BE2C (cell line): ENCODE measurements around the gene BOD1.

ENCODE experiments used
- DNase-seq: peaks from one replicate; pipeline ENCODE4 v3.0.0-alpha.2; 2020
- H3K27me3 ChIP-seq: fragments of 250-450 bp; sonication (Bioruptor Pico); 2 replicates; pipeline ENCODE4 v1.5.1; 2020; ENCODE audit warnings: mild to moderate bottlenecking
- H3K36me3 ChIP-seq: fragments of 250-450 bp; sonication (Bioruptor Pico); 2 replicates; pipeline ENCODE4 v1.5.1; 2020; ENCODE audit warnings: mild to moderate bottlenecking
- H3K4me1 ChIP-seq: fragments of 250-450 bp; sonication (Bioruptor Pico); 2 replicates; pipeline ENCODE4 v1.5.1; 2020
- H3K4me3 ChIP-seq: 2 replicates; pipeline ENCODE4 v1.5.1; 2011; ENCODE audit warnings: low read depth, low read length
- H3K9me3 ChIP-seq: fragments of 250-450 bp; sonication (Bioruptor Pico); 2 replicates; pipeline ENCODE4 v1.5.1; 2020
- TF ChIP-seq, protein P1 (sequence below): IDR thresholded peaks from 2 replicates; pipeline ENCODE4 v1.5.1; 2012; ENCODE audit warnings: mild to moderate bottlenecking, low read depth, low read length

Gene BOD1

GRCh38 chr5:173628501-173628900, 12.1 kb upstream of the BOD1 start:
- Histone ChIP-seq H3K4me1 (peaks cover 6% of the 10 kb centered on the region; the same call in 1 of the 2 replicates), H3K36me3 (no peaks in the 10 kb centered on the region), H3K27me3 (no peaks in the 10 kb centered on the region), H3K4me3 (no peak overlapping the region), H3K9me3 (no peaks in the 10 kb centered on the region)
- DNase-seq = no peak
- TF ChIP-seq, protein P1, sequence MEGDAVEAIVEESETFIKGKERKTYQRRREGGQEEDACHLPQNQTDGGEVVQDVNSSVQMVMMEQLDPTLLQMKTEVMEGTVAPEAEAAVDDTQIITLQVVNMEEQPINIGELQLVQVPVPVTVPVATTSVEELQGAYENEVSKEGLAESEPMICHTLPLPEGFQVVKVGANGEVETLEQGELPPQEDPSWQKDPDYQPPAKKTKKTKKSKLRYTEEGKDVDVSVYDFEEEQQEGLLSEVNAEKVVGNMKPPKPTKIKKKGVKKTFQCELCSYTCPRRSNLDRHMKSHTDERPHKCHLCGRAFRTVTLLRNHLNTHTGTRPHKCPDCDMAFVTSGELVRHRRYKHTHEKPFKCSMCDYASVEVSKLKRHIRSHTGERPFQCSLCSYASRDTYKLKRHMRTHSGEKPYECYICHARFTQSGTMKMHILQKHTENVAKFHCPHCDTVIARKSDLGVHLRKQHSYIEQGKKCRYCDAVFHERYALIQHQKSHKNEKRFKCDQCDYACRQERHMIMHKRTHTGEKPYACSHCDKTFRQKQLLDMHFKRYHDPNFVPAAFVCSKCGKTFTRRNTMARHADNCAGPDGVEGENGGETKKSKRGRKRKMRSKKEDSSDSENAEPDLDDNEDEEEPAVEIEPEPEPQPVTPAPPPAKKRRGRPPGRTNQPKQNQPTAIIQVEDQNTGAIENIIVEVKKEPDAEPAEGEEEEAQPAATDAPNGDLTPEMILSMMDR = no peak

GRCh38 chr5:173627860-173628392, 11.5 kb upstream of the BOD1 start:
- Histone ChIP-seq H3K4me1 (peaks cover 6% of the 10 kb centered on the region; the same call in 1 of the 2 replicates), H3K27me3 (no peaks in the 10 kb centered on the region), H3K36me3 (no peaks in the 10 kb centered on the region), H3K9me3 (no peaks in the 10 kb centered on the region), H3K4me3 (no peak overlapping the region)
- no peak for DNase-seq
- TF ChIP-seq, protein P1 = no peak

DNA sequence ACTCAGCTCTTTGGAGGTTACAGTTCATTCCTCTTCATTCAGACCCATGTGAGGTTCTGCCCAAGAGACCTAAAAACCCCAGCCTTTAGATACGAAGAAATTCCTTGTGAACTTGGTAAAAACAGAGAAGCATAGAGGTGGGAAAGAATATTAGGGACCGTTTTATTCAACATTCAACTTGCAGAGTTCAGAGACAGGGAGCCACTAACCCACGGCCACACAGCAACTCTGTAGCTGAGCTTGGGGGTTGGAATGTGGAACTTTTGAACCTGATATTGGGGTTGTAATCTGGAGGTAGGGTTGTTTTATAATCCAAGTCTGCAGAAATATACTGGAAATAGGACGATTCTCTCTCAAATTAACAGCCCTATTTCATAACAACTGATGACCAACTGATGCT, 10.8 kb upstream of the BOD1 start:
- Histone ChIP-seq H3K36me3 (no peaks in the 10 kb centered on the region), H3K4me3 (no peak overlapping the region), H3K9me3 (no peaks in the 10 kb centered on the region), H3K27me3 (no peaks in the 10 kb centered on the region), H3K4me1 (peaks cover 6% of the 10 kb centered on the region; the same call in 1 of the 2 replicates)
- TF ChIP-seq, protein P1 = no peak
- DNase-seq = no peak

- TF ChIP-seq, protein P1 = no peak
- Histone ChIP-seq H3K9me3 (no peaks in the 10 kb centered on the region), H3K27me3 (no peaks in the 10 kb centered on the region), H3K36me3 (no peaks in the 10 kb centered on the region), H3K4me1 (peaks cover 6% of the 10 kb centered on the region; the same call in 1 of the 2 replicates), H3K4me3 (no peak overlapping the region)
- no peak for DNase-seq
Measured at GRCh38 chr5:173626505-173626820, 10.0 kb upstream of the BOD1 start.

- TF ChIP-seq, protein P1 = peak; percentile 48
- Histone ChIP-seq H3K27me3 (no peaks in the 10 kb centered on the region), H3K4me1 (peaks cover 6% of the 10 kb centered on the region; the same call in 1 of the 2 replicates), H3K4me3 (no peak overlapping the region), H3K36me3 (no peaks in the 10 kb centered on the region), H3K9me3 (no peaks in the 10 kb centered on the region)
- DNase-seq = no peak
Measured at GRCh38 chr5:173625673-173626504, 9.4 kb upstream of the BOD1 start.

- H3K4me3 ChIP-seq = no peak overlapping the region
- TF ChIP-seq, protein P1 = no peak
- peaks cover 6% of the 10 kb centered on the region; the same call in 1 of the 2 replicates for H3K4me1 ChIP-seq
- no peaks in the 10 kb centered on the region for H3K27me3 ChIP-seq
- H3K36me3 ChIP-seq = no peaks in the 10 kb centered on the region
- no peak for DNase-seq
- H3K9me3 ChIP-seq = no peaks in the 10 kb centered on the region
Measured at GRCh38 chr5:173625261-173625660, 8.8 kb upstream of the BOD1 start.
